Upper lobe of right lung (tissue), 1 donor: Measurements from ENCODE around the gene PRDX1. TPM values are rescaled to one million over a fixed set of nuclear protein-coding genes. Genes with fewer than 3 reads are reported as not detected.
"Not testable (repeated sequence)": the region's sequence is repeated elsewhere in the genome, so short reads cannot be mapped to it uniquely, and the experiment has no call there.

Source experiments
- ATAC-seq: fragments of 200-7000 bp; cut with Tn5 transposase; one replicate; pipeline ENCODE4 v1.9.1; 2020; ENCODE audit warnings: mild to moderate bottlenecking, moderate library complexity
- DNase-seq: peaks from one replicate; pipeline ENCODE4 v3.0.0-alpha.2; 2020
- H3K27ac ChIP-seq: fragments of 200-600 bp; one replicate; pipeline ENCODE4 v1.8.0; 2022
- H3K27me3 ChIP-seq: fragments of 200-600 bp; one replicate; pipeline ENCODE4 v1.8.0; 2022; ENCODE audit warnings: mild to moderate bottlenecking
- H3K36me3 ChIP-seq: fragments of 200-600 bp; one replicate; pipeline ENCODE4 v1.8.0; 2022
- H3K4me1 ChIP-seq: fragments of 200-600 bp; one replicate; pipeline ENCODE4 v1.8.0; 2022
- H3K4me3 ChIP-seq: fragments of 200-600 bp; one replicate; pipeline ENCODE4 v1.8.0; 2022; ENCODE audit warnings: mild to moderate bottlenecking
- H3K9me3 ChIP-seq: fragments of 200-600 bp; one replicate; pipeline ENCODE4 v1.8.0; 2022
- CTCF ChIP-seq: fragments of 200-600 bp; IDR thresholded peaks from one replicate; pipeline ENCODE4 v1.8.0; 2022; ENCODE audit warnings: antibody characterized with exemption
- intact Hi-C: fragments of 100-400 bp; cut with DNase I; formaldehyde crosslinking; loops from one replicate; pipeline ENCODE4 v1.11.0; 2022
- total RNA-seq: library from RNA; stranded (reverse); fragmentation: NEBNext Ultra II Directional; extraction: Animal tissue kit (Norgen Biotek cat#: 25700); gene quantifications from one replicate; pipeline ENCODE4 v1.2.1, GENCODE V29; 2021
- donor health status: DM: no; HTN: yes; CAD: no; lungs with severe emphysema.

The PRDX1 gene
- total RNA-seq, 1 donor from 2014 or later = 401 TPM

DNA sequence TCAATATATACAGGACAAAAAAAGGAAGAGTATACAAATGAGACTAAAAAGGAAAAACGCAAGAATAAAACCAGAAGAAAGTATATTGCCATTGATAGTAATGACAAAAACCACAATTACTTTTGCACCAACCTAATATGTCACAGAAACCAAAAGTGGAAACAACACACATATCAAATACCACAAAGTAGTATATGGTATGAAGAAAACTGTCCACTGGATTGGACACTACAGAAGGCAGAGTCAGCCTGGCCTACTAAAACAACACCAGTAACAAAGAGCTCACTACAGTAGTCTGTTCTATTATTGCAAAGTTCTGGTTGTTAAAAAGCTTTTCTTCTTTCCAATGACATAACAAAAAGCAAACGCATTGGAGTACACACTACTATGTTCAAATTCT, 48.4 kb downstream of the PRDX1 start:
- Histone ChIP-seq H3K9me3 (no peaks in the 10 kb centered on the region), H3K27me3 (no peaks in the 10 kb centered on the region), H3K36me3 (no peaks in the 10 kb centered on the region), H3K27ac (no peak overlapping the region), H3K4me1 (no peaks in the 10 kb centered on the region), H3K4me3 (no peak overlapping the region)
- no peak for ATAC-seq
- DNase-seq = no peak
- intact Hi-C loops = no loop called here
- no peak for TF ChIP-seq CTCF

- no peak for TF ChIP-seq CTCF
- H3K4me1 ChIP-seq = no peaks in the 10 kb centered on the region
Measured at GRCh38 chr1:45470306-45470798, 51.3 kb downstream of the PRDX1 start.

DNA sequence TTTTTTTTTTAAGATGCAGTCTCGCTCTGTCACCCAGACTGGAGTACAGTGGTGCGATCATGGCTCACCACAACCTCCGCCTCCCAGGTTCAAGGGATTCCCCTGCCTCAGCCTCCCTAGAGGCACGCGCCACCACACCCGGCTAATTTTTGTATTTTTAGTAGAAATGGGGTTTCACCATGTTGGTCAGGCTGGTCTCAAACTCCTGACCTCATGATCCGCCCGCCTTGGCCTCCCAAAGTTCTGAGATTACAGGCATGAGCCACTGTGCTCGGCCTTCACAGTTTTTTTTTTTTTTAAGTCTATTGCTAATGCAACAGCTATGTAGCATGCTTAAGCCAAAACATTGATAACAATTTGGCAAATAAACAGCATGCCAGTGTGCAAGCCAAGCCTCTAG, 54.3 kb downstream of the PRDX1 start:
- H3K27me3 ChIP-seq, H3K36me3 ChIP-seq, DNase-seq, H3K4me1 ChIP-seq, H3K27ac ChIP-seq, H3K4me3 ChIP-seq, intact Hi-C loops, ATAC-seq, H3K9me3 ChIP-seq: not testable (repeated sequence)

More at GRCh38 chr1:45470306-45470798, 51.3 kb downstream of the PRDX1 start:
- ATAC-seq (no peak), DNase-seq (no peak)
- intact Hi-C loops = no loop called here
- H3K27ac ChIP-seq = no peak overlapping the region
- H3K9me3 ChIP-seq = no peaks in the 10 kb centered on the region
- H3K27me3 ChIP-seq = no peaks in the 10 kb centered on the region
- no peaks in the 10 kb centered on the region for H3K36me3 ChIP-seq
- no peak overlapping the region for H3K4me3 ChIP-seq

DNA sequence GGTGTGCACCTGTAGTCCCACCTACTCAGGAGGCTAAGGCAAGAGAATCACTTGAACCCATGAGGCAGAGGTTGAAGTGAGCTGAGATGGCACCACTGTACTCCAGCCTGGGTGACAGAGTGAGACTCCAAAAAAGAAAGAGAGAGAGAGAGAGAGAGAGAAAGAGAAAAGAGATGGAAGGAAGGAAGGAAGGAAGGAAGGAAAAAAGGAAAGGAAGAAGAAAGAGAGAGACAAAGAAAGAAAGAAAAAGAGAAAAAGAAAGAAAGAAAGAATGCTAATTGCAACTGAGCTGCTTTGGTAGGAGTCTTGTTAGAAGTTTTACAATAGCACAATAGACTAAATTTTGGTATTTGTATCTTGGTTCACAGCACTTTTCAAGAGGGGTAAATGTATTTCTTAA, 56.4 kb downstream of the PRDX1 start:
- Histone ChIP-seq H3K27ac (no peak overlapping the region), H3K4me1 (no peaks in the 10 kb centered on the region), H3K36me3 (no peaks in the 10 kb centered on the region), H3K4me3 (no peak overlapping the region), H3K9me3 (no peaks in the 10 kb centered on the region), H3K27me3 (no peaks in the 10 kb centered on the region)
- no peak for DNase-seq
- ATAC-seq = no peak
- TF ChIP-seq CTCF = no peak
- intact Hi-C loops = no loop called here

Other genes starting within 250 kb of the PRDX1 start
- gene HPDL, start 195.0 kb downstream of the PRDX1 start, total RNA-seq = not detected
- 8.2 TPM for gene TOE1, start 181.7 kb downstream of the PRDX1 start, total RNA-seq
- gene MUTYH, start 181.4 kb downstream of the PRDX1 start, total RNA-seq = 20.3 TPM
- 8.4 TPM for gene TESK2, start 30.7 kb downstream of the PRDX1 start, total RNA-seq
- gene CCDC163, start 21.8 kb downstream of the PRDX1 start, total RNA-seq = 0.87 TPM
- gene MMACHC, start 21.6 kb downstream of the PRDX1 start, total RNA-seq = 6.9 TPM
- gene AKR1A1, start 28.9 kb upstream of the PRDX1 start, total RNA-seq = 167 TPM
- 49.8 TPM for gene NASP, start 62.2 kb upstream of the PRDX1 start, total RNA-seq
- gene CCDC17, start 102.2 kb upstream of the PRDX1 start, total RNA-seq = 5.0 TPM
- gene GPBP1L1, start 164.6 kb upstream of the PRDX1 start, total RNA-seq = 137 TPM
- gene TMEM69, start 166.3 kb upstream of the PRDX1 start, total RNA-seq = 15.5 TPM
- gene IPP, start 228.8 kb upstream of the PRDX1 start, total RNA-seq = 16.1 TPM